ENCODE data around the gene MSTO1. TPM values are rescaled to one million over a fixed set of nuclear protein-coding genes. Genes with fewer than 3 reads are reported as not detected.
"Not testable (repeated sequence)": the region's sequence is repeated elsewhere in the genome, so short reads cannot be mapped to it uniquely, and the experiment has no call there.

Gene MSTO1
- 8.1 TPM for total RNA-seq (2013)
- polyA plus RNA-seq (10 to 100 TPM in 1 of 3 donors, 1 to 10 TPM in 2; 3.8 to 17.4 (median 4.8) TPM), polyA minus RNA-seq (10.9 and 11.1 TPM in 2 replicates), total RNA-seq (0.75 to 2.4 (median 1.6) reads per million in 11 experiments)

DNA sequence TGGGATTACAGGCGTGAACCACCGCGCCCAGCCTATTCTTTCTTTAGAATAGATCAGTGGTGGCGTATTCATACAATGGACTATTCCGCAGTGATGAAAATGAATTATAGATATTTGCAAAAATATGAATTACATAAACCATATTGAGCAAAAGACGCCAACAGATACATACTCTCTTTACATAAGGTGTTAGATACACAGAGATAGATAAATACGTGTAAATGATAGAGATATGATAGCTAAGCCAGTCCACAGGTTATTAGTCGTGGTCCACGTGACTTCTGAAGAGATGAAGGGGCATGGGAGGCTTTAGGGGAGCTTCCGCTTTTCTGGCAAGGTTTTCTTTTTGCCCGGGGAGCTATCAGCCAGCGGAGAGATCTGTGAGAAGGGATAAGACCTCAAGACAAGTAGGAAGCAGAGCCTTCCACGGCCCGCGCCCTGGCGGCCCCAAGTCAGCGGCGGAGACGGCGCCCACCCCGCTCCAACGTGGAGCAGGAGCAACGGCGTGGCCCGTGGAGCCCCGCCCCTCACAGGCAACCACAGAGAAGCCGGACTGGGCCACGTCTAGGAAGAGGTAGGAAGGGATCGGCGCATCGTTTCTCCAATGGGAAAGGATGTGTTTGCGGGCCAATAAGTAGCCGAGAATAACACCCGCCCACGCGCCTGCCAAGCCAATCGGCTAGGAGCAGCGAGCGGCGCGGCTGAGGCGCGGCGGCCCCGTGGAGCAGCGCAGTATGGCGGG is at the start of gene MSTO1:
TSS of gene MSTO1 (plus strand) at position 704 of the 742 bp plus-strand sequence. CDS start at position 735, 31 bp downstream.
- Mint-ChIP-seq H3K9me3 (no peaks in the 10 kb centered on the region), H3K36me3 (peaks cover 15 to 17% of the 10 kb centered on the region in 2 donors), H3K27ac (peak within 1 kb of the TSS; percentile 78 to 93 (median 87)), H3K4me1 (peaks cover 3% of the 10 kb centered on the region), H3K4me3 (peak within 1 kb of the TSS; percentile 88 to 93), H3K27me3 (ENCODE audit: low read depth in 3 of 3) (peaks cover 0 to 3% (median 1%) of the 10 kb centered on the region in 3 donors)
- Histone ChIP-seq H4K20me1 (ENCODE audit: insufficient read depth, low read length) (no peaks in the 10 kb centered on the region), H3K9me3 (replicated peaks in 1 of 2; ENCODE audit: control insufficient read depth in 1 of 2, insufficient read depth in 1 of 2, low read length in 2 of 2) (no peaks in the 10 kb centered on the region), H3K9ac (ENCODE audit: insufficient read depth, low read length, poor library complexity, severe bottlenecking) (peak within 1 kb of the TSS; percentile 51), H3K79me2 (ENCODE audit: insufficient read depth, low read length) (no peaks in the 10 kb centered on the region), H3K4me2 (replicated peaks; ENCODE audit: extremely low read depth, low read length, poor library complexity, severe bottlenecking) (peak within 1 kb of the TSS; percentile 73), H3K27me3 (ENCODE audit: control insufficient read depth in 2 of 2, insufficient read depth in 2 of 2, low read length in 2 of 2) (no peaks in the 10 kb centered on the region), H3K36me3 (replicated peaks in 1 of 2; ENCODE audit: control insufficient read depth in 1 of 2, insufficient read depth in 2 of 2, low read length in 2 of 2) (peaks cover 6 to 17% of the 10 kb centered on the region in 2 donors), H2AFZ (ENCODE audit: insufficient read depth, low read depth, low read length, poor library complexity, severe bottlenecking) (peak within 1 kb of the TSS; percentile 81), H3K4me1 (ENCODE audit: control insufficient read depth in 1 of 2, insufficient read depth in 2 of 2, low read length in 2 of 2) (peaks cover 4 to 6% of the 10 kb centered on the region in 2 donors), H3K27ac (ENCODE audit: low read depth in 1 of 2, low read length in 2 of 2) (peak within 1 kb of the TSS in 1 of 2 donors; percentile 78), H3K4me3 (replicated peaks in 1 of 3; ENCODE audit: low read depth in 2 of 3, low read length in 3 of 3) (peak within 1 kb of the TSS; percentile 56 to 84 (median 82))
- intact Hi-C loops (cut with micrococcal nuclease), result no loop called here
- TF ChIP-seq, protein P1, sequence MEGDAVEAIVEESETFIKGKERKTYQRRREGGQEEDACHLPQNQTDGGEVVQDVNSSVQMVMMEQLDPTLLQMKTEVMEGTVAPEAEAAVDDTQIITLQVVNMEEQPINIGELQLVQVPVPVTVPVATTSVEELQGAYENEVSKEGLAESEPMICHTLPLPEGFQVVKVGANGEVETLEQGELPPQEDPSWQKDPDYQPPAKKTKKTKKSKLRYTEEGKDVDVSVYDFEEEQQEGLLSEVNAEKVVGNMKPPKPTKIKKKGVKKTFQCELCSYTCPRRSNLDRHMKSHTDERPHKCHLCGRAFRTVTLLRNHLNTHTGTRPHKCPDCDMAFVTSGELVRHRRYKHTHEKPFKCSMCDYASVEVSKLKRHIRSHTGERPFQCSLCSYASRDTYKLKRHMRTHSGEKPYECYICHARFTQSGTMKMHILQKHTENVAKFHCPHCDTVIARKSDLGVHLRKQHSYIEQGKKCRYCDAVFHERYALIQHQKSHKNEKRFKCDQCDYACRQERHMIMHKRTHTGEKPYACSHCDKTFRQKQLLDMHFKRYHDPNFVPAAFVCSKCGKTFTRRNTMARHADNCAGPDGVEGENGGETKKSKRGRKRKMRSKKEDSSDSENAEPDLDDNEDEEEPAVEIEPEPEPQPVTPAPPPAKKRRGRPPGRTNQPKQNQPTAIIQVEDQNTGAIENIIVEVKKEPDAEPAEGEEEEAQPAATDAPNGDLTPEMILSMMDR (IDR thresholded peaks at IDR 0.05), result no peak
- 0% methylated on average over 21 of the region's 47 CpGs for WGBS (ENCODE audit: insufficient coverage)
- DNase-seq, result peak; percentile 91 to 96 (median 94)

DNA sequence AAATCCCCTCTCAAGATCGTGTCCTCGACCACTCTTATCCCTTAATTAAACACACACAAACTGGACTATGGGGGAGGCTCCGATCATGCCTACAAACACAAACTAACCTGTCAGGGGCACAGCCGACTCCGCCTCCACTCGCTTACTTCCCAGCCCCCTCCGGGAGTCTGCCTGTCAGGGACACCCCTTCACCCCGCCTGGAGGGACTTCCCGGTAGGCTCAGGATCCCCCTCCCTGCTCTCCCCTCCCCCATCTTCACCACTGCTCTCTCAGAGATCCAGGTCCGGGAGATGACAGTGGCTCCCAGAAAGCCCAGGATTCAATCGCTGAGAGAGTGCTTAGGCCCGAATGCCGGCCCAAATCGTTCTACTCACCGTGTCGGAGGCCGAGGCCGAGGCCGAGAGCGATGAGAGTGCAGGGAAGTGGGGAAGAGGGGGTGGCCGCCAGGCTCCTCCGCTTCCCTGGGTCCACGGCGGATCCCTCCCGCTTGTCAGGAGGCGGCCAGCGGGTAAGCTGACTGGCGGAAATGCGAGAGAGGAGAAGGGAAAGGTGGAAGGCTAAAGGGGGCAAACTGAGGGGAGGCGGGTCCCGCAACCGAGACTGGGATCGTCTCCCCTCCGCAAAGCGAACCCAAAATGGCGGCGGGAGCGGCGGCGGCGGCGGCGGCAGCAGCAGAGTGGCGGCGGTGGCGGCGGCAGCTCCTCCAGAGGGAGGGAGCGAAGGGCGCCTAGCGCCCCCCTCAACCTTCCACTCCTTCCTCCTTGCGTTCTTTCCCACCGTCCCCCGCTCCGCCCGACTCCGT is 48.0 kb upstream of the MSTO1 start:
- 0% methylated on average over 30 of the region's 56 CpGs for WGBS (ENCODE audit: insufficient coverage)
- H3K9ac ChIP-seq (ENCODE audit: insufficient read depth, low read length, poor library complexity, severe bottlenecking), result peak overlapping the region; percentile 96
- H3K36me3 ChIP-seq (replicated peaks in 1 of 2; ENCODE audit: control insufficient read depth in 1 of 2, insufficient read depth in 2 of 2, low read length in 2 of 2); H3K36me3 Mint-ChIP-seq; H3K9me3 ChIP-seq (replicated peaks in 1 of 2; ENCODE audit: control insufficient read depth in 1 of 2, insufficient read depth in 1 of 2, low read length in 2 of 2); H3K9me3 Mint-ChIP-seq; H3K27me3 ChIP-seq (ENCODE audit: control insufficient read depth in 2 of 2, insufficient read depth in 2 of 2, low read length in 2 of 2); H3K27me3 Mint-ChIP-seq (ENCODE audit: low read depth in 3 of 3); intact Hi-C loops (cut with micrococcal nuclease): not testable (repeated sequence)
- Mint-ChIP-seq H3K4me1 (peaks cover 49% of the 10 kb centered on the region), H3K27ac (peak overlapping the region; percentile 88 to 98 (median 97)), H3K4me3 (peak overlapping the region; percentile 93 to 98)
- peak overlapping the region; percentile 81 for H3K4me2 ChIP-seq (replicated peaks; ENCODE audit: extremely low read depth, low read length, poor library complexity, severe bottlenecking)
- H3K4me1 ChIP-seq (ENCODE audit: control insufficient read depth in 1 of 2, insufficient read depth in 2 of 2, low read length in 2 of 2), result peaks cover 33 to 51% of the 10 kb centered on the region in 2 donors
- peak overlapping the region; percentile 89 for H2AFZ ChIP-seq (ENCODE audit: insufficient read depth, low read depth, low read length, poor library complexity, severe bottlenecking)
- H3K27ac ChIP-seq (ENCODE audit: low read depth in 1 of 2, low read length in 2 of 2), result peak overlapping the region; percentile 96 to 98
- peak; percentile 22 to 25 (median 24) for DNase-seq
- peaks cover 98% of the 10 kb centered on the region for H3K79me2 ChIP-seq (ENCODE audit: insufficient read depth, low read length)
- H4K20me1 ChIP-seq (ENCODE audit: insufficient read depth, low read length), result peaks cover 45% of the 10 kb centered on the region
- peak overlapping the region; percentile 73 to 95 (median 93) for H3K4me3 ChIP-seq (replicated peaks in 1 of 3; ENCODE audit: low read depth in 2 of 3, low read length in 3 of 3)

Measured in CD14-positive monocyte (primary cell).